Caki2 (cell line): ENCODE results near the gene NUDT22. TPM values are rescaled to one million over a fixed set of nuclear protein-coding genes. Genes with fewer than 3 reads are reported as not detected.
A peak's percentile ranks its signal among the peaks of the same experiment; 100 is the strongest.

Experiments
- DNase-seq: peaks from one replicate; pipeline ENCODE4 v3.0.0-alpha.2; 2015; ENCODE audit warnings: low read depth
- in situ Hi-C: cut with HindIII; loops from 2 replicates; pipeline ENCODE4 v1.10.0; 2016; ENCODE audit warnings: low sequenced_read_pairs, low pct_unique_long_range_greater_than_20kb, mixed read lengths
- total RNA-seq: library from RNA; depleted of rRNA; stranded (reverse); fragments of >200 nt; shearing (Covaris generic); gene quantifications from 2 replicates; pipeline ENCODE4 v1.2.3, GENCODE V29; 2014; ENCODE audit warnings: low replicate concordance

Gene NUDT22
- total RNA-seq, 1 experiment from 2014 or later: 31.4 TPM

- no peak for DNase-seq
- in situ Hi-C loops: no loop called here
Observed at GRCh38 chr11:64262271-64263002, 36.4 kb downstream of the NUDT22 start.

- in situ Hi-C loops: no loop called here
- DNase-seq: no peak
Observed at GRCh38 chr11:64263021-64263946, 37.2 kb downstream of the NUDT22 start.

GRCh38 chr11:64263947-64264317, 37.9 kb downstream of the NUDT22 start:
- no peak for DNase-seq
- in situ Hi-C loops: no loop called here

GRCh38 chr11:64264371-64264852, 38.3 kb downstream of the NUDT22 start:
- no peak for DNase-seq
- in situ Hi-C loops: no loop called here

GRCh38 chr11:64265176-64266160, 39.4 kb downstream of the NUDT22 start:
- in situ Hi-C loops: no loop called here
- DNase-seq: no peak

DNA sequence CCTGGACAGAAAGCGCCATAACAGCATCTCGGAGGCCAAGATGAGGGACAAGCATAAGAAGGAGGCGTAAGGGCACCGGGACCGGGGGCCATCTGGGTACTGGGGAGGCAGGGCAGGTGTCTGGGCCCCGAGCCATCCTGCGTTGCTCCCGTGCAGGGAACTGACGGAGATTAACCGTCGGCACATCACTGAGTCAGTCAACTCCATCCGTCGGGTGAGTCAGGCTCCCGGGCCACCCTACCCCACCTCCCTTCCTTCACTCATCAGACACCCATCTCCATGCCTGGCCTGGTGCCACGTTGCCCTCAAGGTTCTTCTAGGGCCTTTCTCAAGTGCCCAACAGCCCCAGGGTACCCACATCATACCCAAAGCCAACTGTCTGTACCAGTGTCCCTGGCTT, 40.3 kb downstream of the NUDT22 start:
- DNase-seq: no peak
- in situ Hi-C loops: no loop called here

GRCh38 chr11:64267207-64267945, 41.3 kb downstream of the NUDT22 start:
- DNase-seq: no peak
- in situ Hi-C loops: no loop called here

DNA sequence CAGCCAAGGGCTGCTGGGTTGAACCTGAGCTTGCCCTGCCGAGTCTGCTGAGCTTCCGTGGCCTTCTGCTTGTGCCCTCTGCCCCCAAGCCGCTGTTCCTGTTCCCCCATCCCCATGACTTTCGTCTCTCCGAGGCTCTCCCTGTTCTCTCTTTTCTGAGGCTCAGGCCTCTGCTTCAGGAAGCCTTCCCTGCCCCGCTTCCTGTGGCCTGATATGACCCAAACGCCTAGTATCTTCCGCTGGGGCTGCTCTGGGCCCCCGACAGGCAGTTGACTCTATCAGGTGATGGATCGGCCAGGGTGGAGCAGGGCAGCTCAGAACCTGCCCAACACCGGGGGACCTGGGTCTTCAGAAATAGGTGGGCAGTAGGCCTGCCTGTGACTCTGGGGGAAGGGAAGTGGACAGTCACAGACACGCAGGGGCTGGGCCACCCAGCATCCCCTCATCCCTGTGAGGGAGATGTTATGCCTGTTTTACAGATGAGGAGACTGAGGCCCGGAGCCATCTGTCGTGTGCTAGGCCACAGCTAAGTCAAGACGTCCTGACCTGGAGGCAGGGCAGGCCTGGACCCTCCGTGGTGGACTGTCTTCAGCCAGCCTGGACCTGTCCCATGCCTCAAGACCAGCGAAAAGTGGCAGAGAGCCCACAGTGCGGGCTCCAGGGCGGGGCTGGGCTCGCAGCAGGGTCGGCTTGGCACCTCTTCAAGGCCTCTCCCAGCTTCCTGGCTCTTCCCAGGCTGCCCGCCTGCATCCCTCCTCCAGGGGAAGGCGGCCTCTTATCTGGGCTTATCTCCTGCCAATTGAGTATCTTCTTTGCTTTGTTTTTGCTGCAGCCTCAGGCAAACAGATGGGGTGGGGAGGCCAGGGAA, 42.2 kb downstream of the NUDT22 start:
- in situ Hi-C loops: no loop called here
- peak; percentile 44 for DNase-seq

DNA sequence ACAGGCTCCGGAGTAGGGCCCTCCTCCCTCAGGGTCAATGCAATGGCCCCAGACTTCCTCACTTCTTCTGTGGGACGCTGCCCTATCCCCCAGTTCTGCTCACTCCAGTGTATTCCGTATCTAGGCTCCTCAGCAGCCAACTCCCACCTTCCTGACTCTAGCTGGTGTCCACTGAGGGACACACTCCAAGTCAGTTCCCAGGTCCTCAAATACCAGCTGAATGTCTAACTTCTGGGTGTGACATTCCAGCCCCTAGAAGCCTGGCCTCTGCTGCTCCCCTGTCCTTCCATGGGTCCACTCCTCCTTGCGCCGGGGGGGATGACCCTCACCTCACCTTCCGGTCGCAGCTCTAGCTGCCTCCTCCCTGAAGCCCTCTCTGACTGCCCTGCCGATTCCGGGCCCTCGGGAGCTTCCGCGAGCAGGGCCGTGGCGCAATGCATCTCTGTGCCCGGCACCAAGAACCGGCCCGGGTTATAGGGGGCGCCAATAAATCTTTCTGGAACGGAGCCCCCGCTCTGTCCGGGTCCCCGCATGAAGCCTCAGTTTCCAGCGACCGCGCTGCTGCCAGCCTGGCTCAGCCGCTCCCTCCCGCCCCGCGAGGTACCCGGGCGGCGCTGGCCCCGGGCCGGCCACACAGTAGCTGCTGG, 42.9 kb downstream of the NUDT22 start:
- in situ Hi-C loops: no loop called here

DNA sequence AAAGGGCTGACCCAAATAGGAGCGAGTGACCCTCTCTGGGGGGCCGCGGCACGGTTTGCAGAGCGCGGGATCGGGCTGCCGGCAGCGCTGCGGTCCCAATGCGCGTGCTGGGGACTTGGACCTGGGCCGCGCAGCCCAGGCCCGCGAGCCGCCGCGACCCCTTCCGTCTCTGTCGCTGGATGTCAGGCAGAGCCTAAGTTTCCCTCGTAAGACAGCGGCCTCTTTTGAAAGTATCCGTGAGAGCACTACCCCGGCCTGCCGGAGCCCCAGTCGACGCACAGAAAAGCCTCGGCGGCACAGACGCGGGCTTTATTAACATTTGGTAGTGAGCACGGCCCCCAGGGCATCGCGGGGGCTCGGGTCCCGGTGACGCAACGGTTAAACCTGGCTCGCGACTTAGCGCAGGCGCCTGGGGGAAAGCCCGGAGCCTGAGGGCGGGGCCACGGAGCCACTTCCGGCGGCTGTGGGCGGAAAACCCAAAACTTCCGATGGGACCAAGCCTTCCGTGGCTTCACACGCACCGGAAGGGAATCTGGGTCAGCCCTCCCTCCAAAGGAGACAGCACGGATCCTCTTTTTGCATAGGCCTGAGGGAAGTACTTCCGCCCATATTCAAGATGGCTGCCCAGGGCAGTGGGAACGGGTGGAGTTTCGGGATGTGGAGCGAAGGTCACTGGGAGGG, 43.6 kb downstream of the NUDT22 start:
- peak; percentile 99 for DNase-seq
- in situ Hi-C loops: no loop called here

More for the DNA sequence above, 42.9 kb downstream of the NUDT22 start:
- DNase-seq: peak; percentile 50

DNA sequence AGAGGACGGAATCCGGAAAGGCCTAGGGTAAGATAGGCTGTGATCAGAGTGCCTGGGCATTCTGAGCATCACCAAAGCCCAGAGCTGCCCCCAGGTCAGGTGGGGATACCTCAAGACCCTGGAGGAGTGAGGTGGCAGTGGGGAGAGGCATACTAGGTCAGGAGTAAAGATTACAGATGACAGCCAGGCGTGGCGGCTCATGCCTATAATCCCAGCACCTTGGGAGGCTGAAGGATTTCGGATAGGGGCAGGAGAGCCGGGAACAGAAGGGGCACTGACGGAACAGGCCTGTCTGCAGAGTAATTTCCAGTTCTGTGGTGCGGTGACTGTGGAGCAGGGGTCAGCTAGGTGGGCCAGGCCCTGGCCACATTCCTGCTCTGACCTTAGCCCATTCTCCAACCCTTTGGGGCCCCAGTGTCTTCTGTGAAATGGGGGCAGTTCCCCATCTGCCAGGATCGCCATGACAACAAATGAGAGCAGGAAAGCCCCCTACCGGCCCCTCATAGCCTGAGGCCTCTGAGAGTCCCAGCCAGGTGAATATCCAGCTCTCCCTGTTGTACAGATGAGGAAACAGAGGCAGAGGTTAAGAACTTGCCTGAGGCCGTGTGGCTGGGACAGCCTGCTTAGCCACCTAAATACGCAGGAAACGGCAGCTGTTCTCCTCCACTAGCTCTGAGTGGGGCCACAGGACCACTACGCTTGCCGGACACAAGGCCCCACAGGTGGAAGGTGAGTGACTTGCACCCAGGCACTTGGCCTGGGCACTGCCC, 49.1 kb downstream of the NUDT22 start:
- DNase-seq: no peak
- in situ Hi-C loops: no loop called here

DNA sequence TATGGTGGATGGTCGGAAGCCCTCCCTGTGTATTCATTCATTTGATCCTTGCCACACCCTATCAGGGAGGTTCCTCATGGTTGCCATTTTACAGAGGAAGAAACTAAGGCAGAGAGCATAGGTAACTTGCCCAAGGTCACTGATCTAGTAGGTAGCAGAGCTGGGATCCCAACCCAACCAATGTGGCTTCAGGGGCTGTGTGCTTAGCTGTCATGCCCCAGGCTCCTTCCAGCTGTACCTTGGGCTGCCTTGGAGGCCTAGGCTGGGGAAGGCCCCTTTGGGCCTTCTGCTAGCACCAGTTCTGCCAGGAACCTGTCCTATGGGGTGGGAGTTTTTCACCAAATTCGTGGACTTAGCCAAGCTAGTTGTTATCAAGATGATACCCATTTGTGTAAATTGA, 49.8 kb downstream of the NUDT22 start:
- in situ Hi-C loops: no loop called here
- no peak for DNase-seq

DNA sequence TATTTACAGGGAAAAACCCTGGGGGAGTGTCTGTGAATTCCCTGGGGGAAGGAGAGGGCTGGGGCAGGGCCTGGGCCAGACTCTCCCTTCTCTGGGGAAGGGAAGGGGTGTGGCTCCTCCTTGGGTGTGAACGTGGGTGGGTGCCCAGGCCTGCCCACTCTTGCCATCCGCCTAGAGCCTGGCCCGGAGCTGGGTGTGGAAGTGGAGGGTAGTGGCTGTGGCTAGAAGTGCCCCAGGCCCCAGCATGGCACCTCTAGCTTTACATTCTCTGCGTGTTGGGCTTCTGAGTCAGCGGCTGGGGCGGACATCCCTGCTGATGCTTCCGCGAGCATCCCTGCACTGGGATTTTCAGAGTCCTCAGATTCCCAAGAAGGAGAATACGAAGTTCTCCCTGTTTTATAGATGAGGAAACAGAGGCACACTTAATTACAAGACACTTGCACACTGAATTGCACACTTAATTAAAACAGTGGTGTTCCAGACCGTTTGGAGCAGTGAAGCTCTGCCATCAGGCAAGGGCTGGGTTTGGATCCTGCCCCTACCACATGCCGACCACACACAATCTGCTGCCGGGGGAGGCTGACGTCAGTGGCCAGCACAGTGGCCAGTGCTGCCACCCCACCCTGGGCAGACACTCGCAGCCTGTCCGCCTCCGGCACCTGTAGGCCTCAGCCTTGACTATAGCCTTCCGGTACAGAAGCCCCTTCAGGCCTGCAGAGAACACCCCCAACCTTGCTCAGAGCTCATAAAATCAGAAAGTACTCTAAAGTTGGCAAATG, 50.8 kb downstream of the NUDT22 start:
- DNase-seq: no peak
- in situ Hi-C loops: no loop called here

DNA sequence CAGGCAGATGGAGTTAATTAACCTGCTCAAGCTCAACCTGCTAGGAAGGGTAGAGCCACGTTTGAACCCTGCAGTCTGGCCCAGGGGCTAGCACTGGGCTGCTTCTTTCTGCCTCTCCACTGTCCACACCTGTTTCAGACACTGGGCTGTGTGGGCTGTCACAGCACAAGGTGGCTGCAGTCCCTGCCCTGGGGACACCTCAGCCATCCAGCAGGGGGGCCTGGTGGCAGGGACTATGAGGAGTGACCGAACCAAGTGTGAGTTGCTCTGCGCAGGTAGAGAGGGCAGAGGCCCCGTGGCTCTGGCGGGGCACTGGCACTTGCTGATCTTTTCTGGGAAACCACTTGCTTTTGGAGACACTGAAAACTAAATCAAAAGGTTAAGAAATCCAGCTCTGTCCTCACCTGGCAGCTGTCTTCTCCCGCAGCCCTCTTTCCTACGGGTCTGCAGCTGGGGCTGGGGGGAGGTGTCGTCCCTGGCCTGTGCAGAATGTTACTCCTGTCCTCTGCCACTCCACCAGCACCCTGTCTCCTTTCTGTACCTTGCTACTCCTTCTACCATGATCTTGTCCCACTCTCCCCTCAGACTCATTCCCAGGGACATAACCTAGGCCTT, 52.6 kb downstream of the NUDT22 start:
- no peak for DNase-seq
- in situ Hi-C loops: no loop called here
